ENCODE data around the gene NALCN. TPM values are rescaled to one million over a fixed set of nuclear protein-coding genes. Genes with fewer than 3 reads are reported as not detected.
A peak's percentile ranks its signal among the peaks of the same experiment; 100 is the strongest.

The NALCN gene
- total RNA-seq, 1 donor from 2014 or later = 1.1 TPM

DNA sequence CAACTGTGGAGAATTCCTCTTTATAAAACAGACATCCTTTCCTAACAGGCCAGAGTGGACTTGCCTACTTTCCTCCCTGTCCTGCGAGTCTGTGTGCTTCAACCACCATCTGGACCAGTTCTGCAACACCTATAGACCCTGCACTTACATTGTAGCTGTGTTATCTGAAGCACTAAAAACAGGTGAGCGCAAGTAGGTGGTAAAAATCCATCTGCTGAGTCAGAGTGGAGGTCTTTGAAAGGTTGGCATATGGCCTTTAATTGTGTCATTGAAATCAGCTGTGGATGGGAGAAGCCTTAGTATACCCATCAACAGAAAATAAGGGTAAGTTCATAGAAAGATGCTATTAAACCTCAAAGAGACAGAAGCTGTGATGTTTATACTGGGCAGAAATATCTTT, 7.6 kb upstream of the NALCN start:
- H3K4me1 Mint-ChIP-seq (ENCODE audit: low read depth, unreplicated experiment) = peaks cover 11% of the 10 kb centered on the region
- Histone ChIP-seq H2AFZ (ENCODE audit: low read depth, low read length) (no peak overlapping the region), H3K4me1 (ENCODE audit: insufficient read depth, low read length) (no peaks in the 10 kb centered on the region), H3K79me2 (ENCODE audit: insufficient read depth, low read length) (no peaks in the 10 kb centered on the region), H3K9ac (ENCODE audit: low read length) (no peak overlapping the region), H3K4me3 (ENCODE audit: insufficient read depth, low read depth, low read length) (no peak overlapping the region), H3K27me3 (ENCODE audit: insufficient read depth, low read length) (no peaks in the 10 kb centered on the region), H3K4me2 (ENCODE audit: low read length) (no peak overlapping the region), H4K20me1 (ENCODE audit: insufficient read depth, low read length) (no peaks in the 10 kb centered on the region), H3K27ac (ENCODE audit: low read depth, low read length) (no peak overlapping the region), H3K36me3 (ENCODE audit: insufficient read depth, low read length) (no peaks in the 10 kb centered on the region), H3K9me3 (ENCODE audit: insufficient read depth, low read depth, low read length) (no peaks in the 10 kb centered on the region)
- DNase-seq (ENCODE audit: low read depth) (no peak), FAIRE-seq (peak; percentile 9)
- H3K27ac Mint-ChIP-seq (ENCODE audit: unreplicated experiment) = no peak overlapping the region
- H3K9me3 Mint-ChIP-seq (ENCODE audit: unreplicated experiment) = no peaks in the 10 kb centered on the region
- no peak overlapping the region for H3K4me3 Mint-ChIP-seq (ENCODE audit: unreplicated experiment)
- TF ChIP-seq EZH2 (IDR thresholded peaks at IDR 0.05; ENCODE audit: insufficient read depth, low read length) = no peak
- TF ChIP-seq, protein P1, sequence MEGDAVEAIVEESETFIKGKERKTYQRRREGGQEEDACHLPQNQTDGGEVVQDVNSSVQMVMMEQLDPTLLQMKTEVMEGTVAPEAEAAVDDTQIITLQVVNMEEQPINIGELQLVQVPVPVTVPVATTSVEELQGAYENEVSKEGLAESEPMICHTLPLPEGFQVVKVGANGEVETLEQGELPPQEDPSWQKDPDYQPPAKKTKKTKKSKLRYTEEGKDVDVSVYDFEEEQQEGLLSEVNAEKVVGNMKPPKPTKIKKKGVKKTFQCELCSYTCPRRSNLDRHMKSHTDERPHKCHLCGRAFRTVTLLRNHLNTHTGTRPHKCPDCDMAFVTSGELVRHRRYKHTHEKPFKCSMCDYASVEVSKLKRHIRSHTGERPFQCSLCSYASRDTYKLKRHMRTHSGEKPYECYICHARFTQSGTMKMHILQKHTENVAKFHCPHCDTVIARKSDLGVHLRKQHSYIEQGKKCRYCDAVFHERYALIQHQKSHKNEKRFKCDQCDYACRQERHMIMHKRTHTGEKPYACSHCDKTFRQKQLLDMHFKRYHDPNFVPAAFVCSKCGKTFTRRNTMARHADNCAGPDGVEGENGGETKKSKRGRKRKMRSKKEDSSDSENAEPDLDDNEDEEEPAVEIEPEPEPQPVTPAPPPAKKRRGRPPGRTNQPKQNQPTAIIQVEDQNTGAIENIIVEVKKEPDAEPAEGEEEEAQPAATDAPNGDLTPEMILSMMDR (IDR thresholded peaks at IDR 0.05; ENCODE audit: insufficient read depth, low read depth, low read length) = no peak
- H3K36me3 Mint-ChIP-seq (ENCODE audit: low read depth, unreplicated experiment) = no peaks in the 10 kb centered on the region
- H3K27me3 Mint-ChIP-seq (ENCODE audit: low read depth, unreplicated experiment) = no peaks in the 10 kb centered on the region

DNA sequence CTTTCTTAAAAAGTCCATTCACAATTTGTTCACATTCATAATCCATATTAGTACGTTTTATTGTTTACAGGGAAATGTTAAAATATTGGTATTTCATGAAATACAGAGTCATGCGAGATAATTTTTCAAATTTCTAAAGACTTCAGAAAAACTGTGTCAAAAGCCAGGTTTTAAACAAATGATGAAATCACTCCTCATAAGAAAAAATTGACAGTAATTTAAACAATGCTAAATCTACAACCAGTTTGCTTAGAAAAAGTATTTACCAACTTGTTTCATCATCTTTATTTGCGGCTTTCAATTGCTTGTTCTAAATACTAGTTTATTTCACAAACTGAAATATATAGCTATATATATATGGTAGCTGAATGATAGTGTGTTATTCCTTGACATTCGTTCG, 1.2 kb upstream of the NALCN start:
- no peak for TF ChIP-seq EZH2 (IDR thresholded peaks at IDR 0.05; ENCODE audit: insufficient read depth, low read length)
- TF ChIP-seq, protein P1 (IDR thresholded peaks at IDR 0.05; ENCODE audit: insufficient read depth, low read depth, low read length) = no peak
- H3K27me3 ChIP-seq (ENCODE audit: insufficient read depth, low read length) = no peaks in the 10 kb centered on the region
- no peaks in the 10 kb centered on the region for H3K79me2 ChIP-seq (ENCODE audit: insufficient read depth, low read length)
- H3K27ac ChIP-seq (ENCODE audit: low read depth, low read length) = no peak overlapping the region
- H3K9me3 ChIP-seq (ENCODE audit: insufficient read depth, low read depth, low read length) = no peaks in the 10 kb centered on the region
- H3K4me3 Mint-ChIP-seq (ENCODE audit: unreplicated experiment) = no peak overlapping the region
- no peak overlapping the region for H3K9ac ChIP-seq (ENCODE audit: low read length)
- H3K4me1 Mint-ChIP-seq (ENCODE audit: low read depth, unreplicated experiment) = peaks cover 5% of the 10 kb centered on the region
- H4K20me1 ChIP-seq (ENCODE audit: insufficient read depth, low read length) = no peaks in the 10 kb centered on the region
- peaks cover 10% of the 10 kb centered on the region for H3K4me1 ChIP-seq (ENCODE audit: insufficient read depth, low read length)
- no peaks in the 10 kb centered on the region for H3K9me3 Mint-ChIP-seq (ENCODE audit: unreplicated experiment)
- FAIRE-seq = no peak
- no peak overlapping the region for H3K4me2 ChIP-seq (ENCODE audit: low read length)
- no peak overlapping the region for H2AFZ ChIP-seq (ENCODE audit: low read depth, low read length)
- no peak overlapping the region for H3K27ac Mint-ChIP-seq (ENCODE audit: unreplicated experiment)
- DNase-seq (ENCODE audit: low read depth) = no peak
- H3K27me3 Mint-ChIP-seq (ENCODE audit: low read depth, unreplicated experiment) = peaks cover 11% of the 10 kb centered on the region
- no peak overlapping the region for H3K4me3 ChIP-seq (ENCODE audit: insufficient read depth, low read depth, low read length)
- no peaks in the 10 kb centered on the region for H3K36me3 Mint-ChIP-seq (ENCODE audit: low read depth, unreplicated experiment)
- no peaks in the 10 kb centered on the region for H3K36me3 ChIP-seq (ENCODE audit: insufficient read depth, low read length)

DNA sequence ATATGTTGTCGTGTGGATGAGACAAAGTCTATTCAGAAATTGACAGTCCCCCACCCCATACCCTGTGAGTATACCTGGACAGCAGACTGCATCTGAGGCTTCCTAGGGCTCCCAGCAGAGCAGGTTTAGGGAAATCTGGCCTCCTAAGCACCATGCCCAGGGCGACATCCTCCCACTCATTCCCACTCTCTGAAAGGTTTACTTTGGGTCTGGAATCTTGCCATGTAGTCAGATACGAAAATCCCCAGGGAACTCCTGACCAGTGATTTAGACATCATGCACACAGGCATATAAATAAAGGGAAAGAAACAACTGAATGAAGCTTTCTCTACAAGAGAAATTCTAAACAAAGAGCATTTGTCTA, 717 bp upstream of the NALCN start:
- Histone ChIP-seq H2AFZ (ENCODE audit: low read depth, low read length) (peak overlapping the region; percentile 97), H3K9ac (ENCODE audit: low read length) (peak overlapping the region; percentile 80), H4K20me1 (ENCODE audit: insufficient read depth, low read length) (no peaks in the 10 kb centered on the region), H3K79me2 (ENCODE audit: insufficient read depth, low read length) (no peaks in the 10 kb centered on the region), H3K4me3 (ENCODE audit: insufficient read depth, low read depth, low read length) (peak overlapping the region; percentile 67), H3K9me3 (ENCODE audit: insufficient read depth, low read depth, low read length) (no peaks in the 10 kb centered on the region), H3K4me2 (ENCODE audit: low read length) (peak overlapping the region; percentile 99), H3K36me3 (ENCODE audit: insufficient read depth, low read length) (no peaks in the 10 kb centered on the region), H3K27me3 (ENCODE audit: insufficient read depth, low read length) (no peaks in the 10 kb centered on the region), H3K4me1 (ENCODE audit: insufficient read depth, low read length) (peaks cover 10% of the 10 kb centered on the region), H3K27ac (ENCODE audit: low read depth, low read length) (no peak overlapping the region)
- TF ChIP-seq, protein P1 (IDR thresholded peaks at IDR 0.05; ENCODE audit: insufficient read depth, low read depth, low read length) = no peak
- TF ChIP-seq EZH2 (IDR thresholded peaks at IDR 0.05; ENCODE audit: insufficient read depth, low read length) = no peak
- Mint-ChIP-seq H3K27ac (ENCODE audit: unreplicated experiment) (no peak overlapping the region), H3K4me1 (ENCODE audit: low read depth, unreplicated experiment) (peaks cover 1% of the 10 kb centered on the region), H3K36me3 (ENCODE audit: low read depth, unreplicated experiment) (no peaks in the 10 kb centered on the region), H3K4me3 (ENCODE audit: unreplicated experiment) (peak overlapping the region; percentile 81), H3K27me3 (ENCODE audit: low read depth, unreplicated experiment) (peaks cover 11% of the 10 kb centered on the region), H3K9me3 (ENCODE audit: unreplicated experiment) (no peaks in the 10 kb centered on the region)
- peak; percentile 17 for FAIRE-seq
- peak; percentile 51 for DNase-seq (ENCODE audit: low read depth)

Data from astrocyte (in vitro differentiated cells and primary cell).